Right lobe of liver (tissue), 4 donors: ENCODE measurements around the gene IER5.

Experiments
- POLR2A ChIP-seq: fragments of 450-650 bp; IDR thresholded peaks from one replicate; pipeline ENCODE4 v1.6.1; 2017; ENCODE audit warnings: antibody characterized with exemption, mild to moderate bottlenecking
- TF ChIP-seq, protein P1 (sequence below), 4 donors: fragments of 200-600 bp in 3 of 4; fragments of 450-650 bp in 1 of 4; IDR thresholded peaks; one replicate each; pipeline versions ENCODE4 v1.5.1 to v1.8.0; 2016 to 2022; ENCODE audit warnings: antibody characterized with exemption in 4 of 4, mild to moderate bottlenecking in 2 of 4
- donor health status: DM: no; HTN: no; CAD: no.
- donor health status: DM: no; HTN: no; CAD: no.
- donor health status: DM: no; HTN: yes; CAD: no.

DNA sequence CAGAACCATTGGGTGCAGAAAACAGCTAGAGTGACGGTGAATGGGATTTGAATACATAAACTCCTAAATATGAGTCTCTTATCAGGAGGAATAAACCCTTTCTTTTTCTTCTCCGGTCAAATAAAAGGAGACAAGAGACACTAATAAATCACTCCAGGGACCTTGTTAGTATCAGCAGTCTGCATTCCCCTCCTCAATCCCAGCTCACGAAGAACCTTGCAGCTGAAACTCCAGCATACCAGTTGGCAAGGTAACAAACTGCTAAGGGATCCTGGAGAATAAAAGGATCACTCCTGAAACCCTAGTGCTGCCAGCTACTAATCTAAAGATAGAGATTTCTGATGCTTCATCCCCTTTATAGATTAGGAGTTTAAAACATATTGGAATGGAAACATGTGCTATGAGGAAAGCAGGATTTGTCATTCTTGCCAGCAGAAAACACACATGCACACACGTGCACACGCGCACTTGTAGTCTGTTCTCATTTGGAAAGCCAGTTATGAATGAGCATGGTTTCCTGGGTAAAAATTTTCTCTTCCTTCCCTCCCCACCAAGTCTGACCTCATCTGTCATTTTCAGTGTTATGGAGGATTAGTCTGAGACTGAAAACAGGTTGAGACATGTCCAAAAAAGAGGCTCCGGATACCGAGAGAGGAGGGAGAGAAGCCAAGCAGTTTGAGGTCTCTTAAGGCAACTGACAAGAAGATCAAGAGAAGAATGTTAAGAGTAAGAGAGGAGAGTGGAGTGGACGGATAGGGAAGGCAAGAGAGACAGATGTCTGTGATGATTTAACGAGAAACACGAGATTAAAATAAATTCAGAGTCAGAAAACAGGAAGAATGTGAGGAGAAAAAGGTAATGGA is 10.9 kb downstream of the IER5 start:
- TF ChIP-seq, protein P1, sequence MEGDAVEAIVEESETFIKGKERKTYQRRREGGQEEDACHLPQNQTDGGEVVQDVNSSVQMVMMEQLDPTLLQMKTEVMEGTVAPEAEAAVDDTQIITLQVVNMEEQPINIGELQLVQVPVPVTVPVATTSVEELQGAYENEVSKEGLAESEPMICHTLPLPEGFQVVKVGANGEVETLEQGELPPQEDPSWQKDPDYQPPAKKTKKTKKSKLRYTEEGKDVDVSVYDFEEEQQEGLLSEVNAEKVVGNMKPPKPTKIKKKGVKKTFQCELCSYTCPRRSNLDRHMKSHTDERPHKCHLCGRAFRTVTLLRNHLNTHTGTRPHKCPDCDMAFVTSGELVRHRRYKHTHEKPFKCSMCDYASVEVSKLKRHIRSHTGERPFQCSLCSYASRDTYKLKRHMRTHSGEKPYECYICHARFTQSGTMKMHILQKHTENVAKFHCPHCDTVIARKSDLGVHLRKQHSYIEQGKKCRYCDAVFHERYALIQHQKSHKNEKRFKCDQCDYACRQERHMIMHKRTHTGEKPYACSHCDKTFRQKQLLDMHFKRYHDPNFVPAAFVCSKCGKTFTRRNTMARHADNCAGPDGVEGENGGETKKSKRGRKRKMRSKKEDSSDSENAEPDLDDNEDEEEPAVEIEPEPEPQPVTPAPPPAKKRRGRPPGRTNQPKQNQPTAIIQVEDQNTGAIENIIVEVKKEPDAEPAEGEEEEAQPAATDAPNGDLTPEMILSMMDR (IDR thresholded peaks at IDR 0.05), result no peak
- no peak for TF ChIP-seq POLR2A
